HL-60/S4 treated with retinoic acid at 250 ng/mL for 4 days and 3 days (cell line): ENCODE data around the gene GPR15.

ENCODE experiments used
- in situ Hi-C: fragments of 300-500 bp; cut with MboI; formaldehyde crosslinking; loops from 2 replicates; pipeline ENCODE4 v1.7.0; 2022; ENCODE audit warnings: low sequenced_read_pairs

GPR15 gene

DNA sequence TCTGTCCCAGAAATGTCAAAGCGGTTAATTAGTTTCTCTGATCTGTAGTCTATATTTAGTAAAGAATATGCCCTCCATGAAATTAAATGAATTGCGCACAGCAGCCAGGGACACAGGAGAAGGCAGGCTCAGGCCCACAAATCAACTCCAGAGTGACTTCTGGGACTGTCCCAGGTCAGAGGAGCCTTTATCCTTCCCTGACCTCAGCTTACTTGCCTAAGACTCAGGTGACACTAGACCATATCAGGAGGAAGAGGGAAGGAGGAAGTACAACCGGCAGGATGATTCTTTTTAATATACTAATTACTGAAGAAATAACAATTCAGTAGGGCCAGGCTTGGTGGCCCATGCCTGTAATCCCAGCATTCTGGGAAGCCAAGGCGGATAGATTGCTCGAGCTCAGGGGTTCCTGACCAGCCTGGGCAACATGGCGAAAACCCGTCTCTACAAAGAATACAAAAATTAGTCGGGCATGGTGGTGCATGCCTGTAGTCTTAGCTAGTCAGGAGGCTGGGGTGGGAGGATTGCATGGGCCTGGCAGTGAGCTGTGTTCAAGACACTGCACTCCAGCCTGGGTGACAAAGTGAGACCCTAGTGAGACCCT lies 1.8 kb upstream of the GPR15 start:
- in situ Hi-C loops: no loop called here

DNA sequence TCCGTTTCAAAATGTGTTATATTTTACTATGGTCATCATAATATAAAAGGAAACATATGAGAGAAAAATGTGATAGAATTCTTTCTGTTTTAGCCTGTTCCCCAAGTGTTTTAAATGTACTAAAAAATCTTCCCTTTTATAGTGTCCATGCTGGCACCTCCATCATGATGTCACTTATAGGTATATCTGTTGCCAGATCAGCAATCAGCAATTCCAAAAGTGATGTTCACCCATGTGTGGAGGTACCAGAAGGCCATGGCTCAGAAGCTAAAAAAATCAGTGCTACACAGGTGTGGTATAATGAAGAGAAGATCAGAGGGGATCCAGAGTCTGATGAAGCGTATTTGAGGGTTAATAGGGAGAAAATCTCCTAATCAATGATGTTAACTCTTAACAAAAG lies 1.1 kb upstream of the GPR15 start:
- in situ Hi-C loops: no loop called here

DNA sequence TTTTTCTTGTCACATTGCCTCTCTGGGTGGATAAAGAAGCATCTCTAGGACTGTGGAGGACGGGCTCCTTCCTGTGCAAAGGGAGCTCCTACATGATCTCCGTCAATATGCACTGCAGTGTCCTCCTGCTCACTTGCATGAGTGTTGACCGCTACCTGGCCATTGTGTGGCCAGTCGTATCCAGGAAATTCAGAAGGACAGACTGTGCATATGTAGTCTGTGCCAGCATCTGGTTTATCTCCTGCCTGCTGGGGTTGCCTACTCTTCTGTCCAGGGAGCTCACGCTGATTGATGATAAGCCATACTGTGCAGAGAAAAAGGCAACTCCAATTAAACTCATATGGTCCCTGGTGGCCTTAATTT lies 478 bp downstream of the GPR15 start:
- in situ Hi-C loops: no loop called here

DNA sequence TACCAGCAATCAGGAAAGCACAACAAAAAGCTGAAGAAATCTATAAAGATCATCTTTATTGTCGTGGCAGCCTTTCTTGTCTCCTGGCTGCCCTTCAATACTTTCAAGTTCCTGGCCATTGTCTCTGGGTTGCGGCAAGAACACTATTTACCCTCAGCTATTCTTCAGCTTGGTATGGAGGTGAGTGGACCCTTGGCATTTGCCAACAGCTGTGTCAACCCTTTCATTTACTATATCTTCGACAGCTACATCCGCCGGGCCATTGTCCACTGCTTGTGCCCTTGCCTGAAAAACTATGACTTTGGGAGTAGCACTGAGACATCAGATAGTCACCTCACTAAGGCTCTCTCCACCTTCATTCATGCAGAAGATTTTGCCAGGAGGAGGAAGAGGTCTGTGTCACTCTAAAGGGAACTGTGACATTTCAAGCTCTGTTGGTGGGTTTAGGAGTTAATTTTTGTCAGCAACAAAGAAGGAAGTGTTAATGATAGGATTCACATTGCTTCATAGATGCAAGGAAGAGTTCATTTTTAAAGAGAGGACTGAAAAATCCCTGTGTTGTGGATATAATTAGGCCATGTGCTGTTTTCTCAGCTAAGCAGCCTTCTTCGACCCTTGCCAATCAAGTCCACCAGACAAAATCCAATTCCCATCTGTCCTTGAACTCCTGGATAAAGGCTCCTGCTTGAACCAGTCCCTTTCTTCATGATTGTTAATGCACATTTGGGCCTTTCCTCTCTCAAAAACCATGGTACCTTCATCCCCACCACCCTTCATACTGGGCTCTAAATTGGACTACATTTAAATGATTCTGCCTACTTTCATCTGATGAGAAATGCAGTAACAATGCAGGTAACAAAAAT lies 1.2 kb downstream of the GPR15 start:
- in situ Hi-C loops: no loop called here

DNA sequence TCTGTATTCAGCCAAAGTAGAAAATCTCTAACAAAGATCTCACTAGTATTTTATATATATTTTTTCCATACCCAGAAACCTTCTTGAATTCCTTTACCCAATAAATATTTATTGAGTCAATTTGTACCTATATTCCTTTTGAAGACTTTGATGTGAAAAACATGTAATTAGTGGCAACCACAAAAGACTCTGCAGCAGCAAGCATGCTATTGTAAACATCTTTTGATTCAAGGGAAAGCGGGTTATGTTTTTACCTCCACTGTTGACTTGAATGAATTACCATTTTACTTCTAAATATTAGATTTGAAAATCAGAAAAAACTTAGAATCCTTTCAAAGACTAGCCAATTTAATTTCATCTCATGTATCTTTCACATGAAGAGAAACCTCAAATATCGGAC lies 2.4 kb downstream of the GPR15 start:
- in situ Hi-C loops: no loop called here

DNA sequence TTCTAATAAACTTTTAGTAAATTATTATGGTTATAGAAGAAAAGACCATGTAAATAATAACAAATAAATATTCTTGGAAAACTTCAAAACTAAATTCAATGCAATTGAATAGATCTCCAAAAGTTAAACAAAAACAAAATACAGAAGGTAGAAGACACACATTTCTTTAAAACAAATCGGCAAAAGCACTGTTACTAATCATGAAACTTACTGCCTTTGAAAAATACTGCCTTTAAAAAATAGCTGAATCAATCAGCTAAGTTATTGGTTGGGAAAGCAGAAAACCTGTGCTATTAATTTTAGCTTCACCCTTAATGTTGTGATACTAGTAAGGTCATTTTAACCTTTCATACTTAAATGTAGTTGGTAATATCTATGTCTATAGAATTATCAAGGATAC lies 3.0 kb downstream of the GPR15 start:
- in situ Hi-C loops: no loop called here

- in situ Hi-C loops: no loop called here
Measured at GRCh38 chr3:98536456-98537017, 4.8 kb downstream of the GPR15 start.

- in situ Hi-C loops: no loop called here
Measured at GRCh38 chr3:98540346-98540745, 8.6 kb downstream of the GPR15 start.

DNA sequence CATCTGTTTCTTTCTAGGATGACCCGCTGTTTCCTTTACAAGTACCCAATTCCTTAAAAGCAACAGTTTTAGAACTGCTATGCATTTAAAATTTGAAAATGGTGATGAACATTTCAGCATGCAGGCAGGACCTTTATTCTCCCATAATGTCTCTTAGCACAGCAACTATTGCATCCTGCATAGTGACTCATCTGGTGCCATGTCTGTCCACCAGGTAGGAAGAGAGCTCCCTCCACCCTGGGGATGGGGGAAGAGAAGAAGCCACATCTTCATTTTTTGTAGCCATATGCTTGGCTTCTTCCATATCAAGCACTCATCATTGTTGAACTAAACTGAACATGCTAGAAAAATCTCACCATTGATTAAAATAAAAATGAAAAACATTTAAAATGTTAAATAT lies 9.9 kb downstream of the GPR15 start:
- in situ Hi-C loops: no loop called here

DNA sequence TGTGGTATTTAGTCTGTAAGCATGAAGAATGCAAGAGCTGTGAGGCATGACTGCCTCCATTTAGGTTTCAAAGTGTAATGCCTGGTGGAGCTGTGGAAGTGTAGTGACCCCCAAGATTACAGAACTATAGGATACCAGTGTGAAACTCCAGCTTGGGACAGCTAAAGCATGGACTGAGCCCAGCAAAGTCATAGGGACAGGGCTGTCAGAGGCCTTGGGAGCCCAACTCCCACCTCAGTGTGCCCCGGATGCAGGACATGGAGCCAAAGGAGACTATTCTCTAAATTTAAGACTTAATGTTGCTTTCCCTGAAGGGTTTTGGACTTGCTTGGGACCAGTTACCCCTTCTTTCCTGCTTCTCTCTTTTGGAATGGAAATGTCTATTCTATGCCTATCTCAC lies 10.8 kb downstream of the GPR15 start:
- in situ Hi-C loops: no loop called here

GRCh38 chr3:98545940-98546339 lies 14.2 kb downstream of the GPR15 start:
- in situ Hi-C loops: no loop called here

DNA sequence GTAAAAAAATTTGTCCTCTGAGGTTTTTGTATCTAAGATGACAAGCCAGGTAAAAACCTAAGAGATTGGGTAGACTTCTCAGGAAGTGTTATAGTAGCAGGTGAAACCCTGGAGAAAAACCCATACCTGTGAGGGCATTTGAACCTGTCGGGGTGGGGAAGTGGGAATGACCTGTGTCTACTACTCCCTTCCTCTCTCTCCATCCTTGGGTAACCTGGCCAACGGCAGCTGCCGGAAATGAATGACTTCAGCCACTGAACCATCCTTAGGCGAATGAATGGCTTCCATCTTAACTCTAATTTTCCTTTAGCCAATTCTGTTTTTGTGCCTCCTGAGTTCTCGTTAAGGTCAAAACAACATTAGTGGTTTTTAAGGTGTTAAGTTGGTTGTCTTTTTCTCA lies 16.8 kb downstream of the GPR15 start:
- in situ Hi-C loops: no loop called here

GRCh38 chr3:98550833-98551232 lies 19.1 kb downstream of the GPR15 start:
- in situ Hi-C loops: no loop called here

DNA sequence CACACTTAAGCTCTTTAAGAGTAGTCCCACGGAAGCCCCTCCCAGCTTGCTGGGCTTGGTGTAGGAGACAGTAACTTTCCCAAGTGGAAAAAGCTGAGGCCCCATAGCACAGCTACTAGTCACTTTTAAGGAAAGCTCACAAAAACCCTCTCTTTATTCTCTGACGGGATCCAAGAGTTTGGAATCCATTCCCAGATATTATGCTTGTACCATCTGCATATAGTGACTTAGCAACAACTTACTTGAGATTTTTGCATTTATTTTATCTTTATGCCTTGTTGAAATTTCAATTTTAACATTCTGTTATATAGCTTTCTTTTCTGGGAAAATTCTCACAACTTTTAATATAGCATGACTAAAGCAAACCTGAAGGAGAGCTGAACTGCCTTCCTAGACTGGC lies 19.5 kb downstream of the GPR15 start:
- in situ Hi-C loops: no loop called here

GRCh38 chr3:98551754-98552153 lies 20.0 kb downstream of the GPR15 start:
- in situ Hi-C loops: no loop called here

GRCh38 chr3:98552232-98553020 lies 20.6 kb downstream of the GPR15 start:
- in situ Hi-C loops: no loop called here

DNA sequence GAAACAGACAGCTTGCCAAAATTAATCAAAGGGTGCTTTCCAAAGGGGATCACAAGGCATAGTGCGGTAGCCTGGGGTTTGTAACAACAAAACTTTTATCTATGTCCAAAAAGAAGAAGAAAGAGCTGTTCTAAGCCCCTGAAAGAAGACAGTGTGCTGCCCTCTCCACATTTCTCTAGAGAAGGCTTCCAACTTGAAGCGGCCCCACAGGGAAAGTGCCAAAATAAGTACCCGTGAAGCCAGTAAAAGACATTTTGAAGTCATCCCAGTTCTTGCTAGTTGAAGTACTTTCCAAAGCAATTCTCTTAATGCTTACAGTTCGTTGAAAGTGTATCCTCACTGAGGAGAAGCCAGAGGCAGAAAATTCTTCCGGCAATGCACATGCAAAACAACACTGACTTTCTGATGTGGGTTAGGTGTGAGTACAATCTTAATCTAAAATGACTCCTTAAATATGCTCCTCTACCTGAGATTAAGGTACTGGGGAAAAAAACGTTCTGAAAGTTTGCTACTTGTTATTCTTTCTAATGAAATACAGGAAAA lies 21.3 kb downstream of the GPR15 start:
- in situ Hi-C loops: no loop called here

DNA sequence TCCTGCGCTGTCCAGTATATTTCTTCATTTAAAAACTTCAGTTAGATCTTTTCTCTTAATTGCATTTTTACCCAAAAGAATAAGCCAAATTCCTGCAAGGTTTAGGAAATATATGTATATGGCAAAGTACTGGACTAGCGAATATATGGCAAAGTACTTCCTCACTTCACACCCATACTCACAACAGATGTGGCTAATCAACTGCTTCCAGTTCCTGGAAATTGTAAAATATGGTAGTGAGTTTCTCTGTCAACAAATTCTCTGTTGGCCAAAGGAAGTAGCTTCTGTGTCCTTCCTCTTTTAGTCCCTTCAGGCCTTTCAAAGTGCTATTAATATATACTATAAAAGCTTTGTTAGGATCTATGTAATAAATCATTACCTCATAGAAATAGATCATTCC lies 22.0 kb downstream of the GPR15 start:
- in situ Hi-C loops: no loop called here

GRCh38 chr3:98554580-98554979 lies 22.8 kb downstream of the GPR15 start:
- in situ Hi-C loops: no loop called here

DNA sequence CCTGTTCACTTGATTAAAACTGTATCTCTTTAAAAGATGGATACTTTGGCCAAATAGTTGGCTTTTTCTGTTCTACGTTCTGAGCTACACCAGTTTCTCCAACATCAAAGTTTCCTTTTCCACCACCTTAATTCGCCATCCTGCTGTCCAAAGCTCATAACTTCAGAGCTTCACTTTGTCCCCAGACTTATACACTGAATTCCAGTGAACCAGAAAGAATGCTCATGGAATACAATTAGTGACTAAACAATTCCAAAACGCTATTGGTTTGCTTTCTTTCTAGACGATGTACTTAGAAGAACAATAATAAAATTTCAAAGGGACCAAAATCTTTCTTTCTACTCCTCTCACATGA lies 23.2 kb downstream of the GPR15 start:
- in situ Hi-C loops: no loop called here
